Measurements from ENCODE around the gene GOLGA6L7.
"Not testable (repeated sequence)": the region's sequence is repeated elsewhere in the genome, so short reads cannot be mapped to it uniquely, and the experiment has no call there.

The GOLGA6L7 gene, protein sequence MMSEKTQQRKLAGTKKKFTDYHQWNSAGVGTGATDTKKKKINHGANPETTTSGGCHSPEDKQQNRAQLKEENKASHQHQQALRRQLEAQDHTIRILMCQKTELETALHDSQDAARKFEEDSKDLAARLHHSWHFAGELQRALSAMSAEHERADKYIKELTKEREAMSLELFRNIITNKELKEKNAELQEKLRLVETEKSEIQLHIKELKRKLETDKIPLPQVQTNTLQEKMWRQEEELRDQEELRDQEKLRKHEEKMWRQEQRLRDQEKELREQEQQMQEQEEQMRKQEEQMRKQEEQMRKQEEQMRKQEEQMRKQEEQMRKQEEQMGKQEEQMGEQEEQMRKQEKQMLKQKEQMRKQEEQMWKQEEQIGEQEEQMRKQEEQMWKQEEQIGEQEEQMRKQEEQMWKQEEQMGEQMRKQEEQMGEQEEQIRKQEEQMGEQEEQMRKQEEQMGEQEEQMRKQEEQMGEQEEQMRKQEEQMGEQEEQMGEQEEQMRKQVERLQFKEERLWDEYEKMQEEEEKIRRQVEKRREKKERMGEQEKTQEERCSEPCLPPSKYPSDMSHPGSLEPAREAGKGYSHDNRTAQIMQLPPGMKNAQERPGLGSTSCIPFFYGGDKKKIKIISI

DNA sequence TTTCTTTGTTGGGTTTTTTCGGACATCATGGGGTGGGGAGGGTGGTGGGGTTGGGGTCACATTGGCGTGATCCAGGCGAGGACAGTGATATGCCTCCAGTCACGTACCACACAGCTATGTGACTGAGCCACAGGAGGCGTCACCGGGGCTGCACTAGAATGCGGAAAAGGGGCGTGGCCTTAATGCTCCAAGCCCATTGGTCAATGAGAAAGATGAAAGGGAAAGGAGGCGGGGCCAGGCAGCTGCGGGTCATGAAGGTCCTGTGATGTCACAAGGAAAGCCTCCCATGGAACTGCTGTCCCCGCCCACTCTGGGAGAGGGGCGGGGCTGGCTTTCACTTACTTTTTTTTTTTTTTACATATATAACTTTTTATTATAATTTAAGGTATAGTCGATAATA is at the start of gene GOLGA6L7:
Gene GOLGA6L7 (minus strand): TSS at position 124 of the 400 bp plus-strand sequence. CDS start 95 bp downstream, at position 29.
- H3K27ac Mint-ChIP-seq; ATAC-seq (ENCODE audit: low read depth); H3K9me3 Mint-ChIP-seq; H3K4me1 Mint-ChIP-seq; DNase-seq (ENCODE audit: low spot score in 2 of 2); H3K27me3 Mint-ChIP-seq; H3K4me3 Mint-ChIP-seq; H3K36me3 Mint-ChIP-seq: not testable (repeated sequence)

DNA sequence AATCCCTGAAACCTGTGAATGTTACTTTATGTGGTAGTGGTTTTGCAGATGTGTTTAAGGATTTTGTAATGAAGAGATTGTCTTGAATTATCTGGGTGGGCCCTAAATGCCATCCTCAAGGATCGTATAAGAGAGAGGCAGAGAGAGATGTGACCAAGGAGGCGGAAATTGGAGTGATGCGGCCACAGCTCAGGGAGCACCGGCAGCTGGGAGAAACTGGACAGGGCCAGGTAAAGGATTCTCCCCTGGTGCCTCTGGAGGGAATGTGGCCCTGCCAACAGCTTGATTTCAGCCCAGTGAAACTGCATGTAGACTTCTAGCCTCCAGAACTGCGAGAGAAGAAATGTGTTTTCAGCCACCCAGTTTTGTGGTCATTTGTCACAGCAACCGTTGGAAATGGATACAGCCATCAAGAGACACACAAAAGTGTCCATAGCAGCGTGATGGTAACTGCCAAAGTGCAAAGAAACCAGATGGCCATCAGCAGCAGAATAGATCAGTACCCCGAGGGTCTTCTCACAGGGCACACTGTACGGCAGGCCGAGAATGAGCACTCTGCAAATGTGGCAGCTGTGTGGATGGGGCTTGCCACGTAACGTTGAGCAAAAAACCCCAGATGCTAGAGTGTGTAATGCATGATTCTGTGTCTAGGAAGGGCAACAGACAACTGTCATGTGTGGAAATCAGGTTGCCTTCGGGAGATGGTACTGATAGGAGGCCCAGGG is 49.6 kb upstream of the GOLGA6L7 start:
- no peak for DNase-seq (ENCODE audit: low spot score in 2 of 2)
- no peaks in the 10 kb centered on the region for H3K4me1 Mint-ChIP-seq
- H3K9me3 Mint-ChIP-seq = peaks cover 2% of the 10 kb centered on the region
- no peaks in the 10 kb centered on the region for H3K36me3 Mint-ChIP-seq
- H3K27me3 Mint-ChIP-seq = peaks cover 5% of the 10 kb centered on the region
- no peak overlapping the region for H3K4me3 Mint-ChIP-seq
- no peak for ATAC-seq (ENCODE audit: low read depth)
- no peak overlapping the region for H3K27ac Mint-ChIP-seq

DNA sequence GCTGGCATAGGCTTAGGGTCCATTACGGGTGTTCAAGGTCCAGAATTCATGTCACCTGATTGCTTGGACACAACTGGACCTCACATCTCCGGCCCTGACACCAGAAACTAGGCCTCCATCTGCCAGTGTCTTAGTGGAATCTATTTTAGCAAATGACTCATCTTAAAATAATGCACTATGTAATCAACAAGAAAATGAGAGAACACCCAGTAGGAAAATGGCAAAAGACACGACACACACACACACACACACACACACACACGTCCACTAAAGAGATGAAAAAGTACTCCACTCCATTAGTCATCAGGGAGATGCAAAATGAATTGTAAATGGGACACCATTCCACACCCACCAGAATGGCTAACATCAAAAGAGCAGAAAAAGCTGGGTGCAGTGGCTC is 48.5 kb upstream of the GOLGA6L7 start:
- no peak overlapping the region for H3K4me3 Mint-ChIP-seq
- peaks cover 2% of the 10 kb centered on the region for H3K9me3 Mint-ChIP-seq
- H3K36me3 Mint-ChIP-seq = no peaks in the 10 kb centered on the region
- no peaks in the 10 kb centered on the region for H3K4me1 Mint-ChIP-seq
- H3K27ac Mint-ChIP-seq = no peak overlapping the region
- peaks cover 5% of the 10 kb centered on the region for H3K27me3 Mint-ChIP-seq
- no peak for DNase-seq (ENCODE audit: low spot score in 2 of 2)
- ATAC-seq (ENCODE audit: low read depth) = no peak

DNA sequence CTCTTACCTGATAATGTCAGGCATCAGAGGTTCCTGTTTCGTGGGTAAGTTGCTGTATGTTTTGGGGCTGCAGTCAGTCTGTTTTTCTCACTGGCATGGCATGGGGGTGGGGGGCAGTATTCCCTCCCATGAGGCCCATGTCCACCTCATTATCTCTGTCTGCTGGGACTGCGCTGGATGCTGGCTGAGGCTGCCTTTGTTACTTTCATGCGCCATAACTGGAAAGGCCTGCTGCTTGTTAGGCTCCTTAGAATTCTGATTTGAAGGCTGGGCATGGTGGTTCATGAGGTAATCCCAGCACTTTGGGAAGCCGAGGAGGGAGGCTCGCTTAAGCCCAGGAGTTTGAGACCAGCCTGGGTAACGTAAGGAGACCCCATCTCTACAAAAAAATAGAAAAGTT is 47.1 kb upstream of the GOLGA6L7 start:
- peaks cover 5% of the 10 kb centered on the region for H3K27me3 Mint-ChIP-seq
- no peaks in the 10 kb centered on the region for H3K36me3 Mint-ChIP-seq

DNA sequence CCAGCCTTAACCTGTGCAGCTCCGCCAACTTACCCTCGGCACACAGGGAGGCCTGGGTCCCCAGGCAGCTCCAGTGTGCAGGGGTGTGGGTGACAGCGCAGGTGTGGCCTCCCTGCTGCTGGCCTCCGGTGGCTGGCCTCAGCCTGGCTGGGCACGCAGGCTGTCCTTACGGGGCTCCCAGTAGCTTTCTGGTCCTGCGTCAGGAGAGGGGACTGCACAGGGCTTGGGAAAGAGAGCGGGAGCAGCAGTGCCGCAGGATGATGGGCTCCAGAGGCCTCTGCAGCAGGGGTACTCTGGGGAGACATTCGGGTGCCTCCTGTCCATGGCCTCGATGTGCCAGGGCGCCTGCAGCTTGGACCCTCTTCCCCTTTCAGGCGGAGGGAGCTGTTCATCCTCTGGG is 46.7 kb upstream of the GOLGA6L7 start:
- Mint-ChIP-seq H3K4me3 (no peak overlapping the region), H3K9me3 (peaks cover 2% of the 10 kb centered on the region), H3K27ac (no peak overlapping the region), H3K36me3 (no peaks in the 10 kb centered on the region), H3K4me1 (no peaks in the 10 kb centered on the region), H3K27me3 (peaks cover 5% of the 10 kb centered on the region)
- DNase-seq (ENCODE audit: low spot score in 2 of 2) (no peak), ATAC-seq (ENCODE audit: low read depth) (no peak)

More for the DNA sequence above, 47.1 kb upstream of the GOLGA6L7 start:
- Mint-ChIP-seq H3K27ac (no peak overlapping the region), H3K4me1 (no peaks in the 10 kb centered on the region), H3K4me3 (no peak overlapping the region), H3K9me3 (peaks cover 2% of the 10 kb centered on the region)
- DNase-seq (ENCODE audit: low spot score in 2 of 2) (no peak), ATAC-seq (ENCODE audit: low read depth) (no peak)

DNA sequence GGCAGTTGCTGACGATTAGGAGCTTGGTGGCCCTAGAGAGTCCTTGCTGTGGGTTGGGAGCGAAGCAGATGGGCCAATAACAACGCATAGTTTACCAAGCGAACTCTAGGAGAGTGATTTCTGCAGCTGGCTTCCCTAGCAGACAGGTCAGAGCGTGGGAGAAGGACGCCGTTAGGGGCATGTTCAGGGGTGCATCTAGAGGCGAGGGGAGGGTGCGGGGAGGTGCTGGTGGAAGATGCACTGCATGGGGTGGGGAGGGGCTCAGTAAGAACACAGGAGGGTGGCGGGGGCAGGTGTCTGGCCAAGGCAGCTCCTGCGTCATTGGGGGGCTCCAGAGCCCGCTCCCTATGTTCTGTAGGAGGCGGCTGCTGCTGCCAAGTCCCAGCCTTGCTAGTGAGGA is 46.2 kb upstream of the GOLGA6L7 start:
- Mint-ChIP-seq H3K9me3 (peaks cover 2% of the 10 kb centered on the region), H3K4me3 (no peak overlapping the region), H3K4me1 (no peaks in the 10 kb centered on the region), H3K27me3 (peaks cover 5% of the 10 kb centered on the region), H3K36me3 (no peaks in the 10 kb centered on the region), H3K27ac (no peak overlapping the region)
- no peak for ATAC-seq (ENCODE audit: low read depth)
- no peak for DNase-seq (ENCODE audit: low spot score in 2 of 2)

DNA sequence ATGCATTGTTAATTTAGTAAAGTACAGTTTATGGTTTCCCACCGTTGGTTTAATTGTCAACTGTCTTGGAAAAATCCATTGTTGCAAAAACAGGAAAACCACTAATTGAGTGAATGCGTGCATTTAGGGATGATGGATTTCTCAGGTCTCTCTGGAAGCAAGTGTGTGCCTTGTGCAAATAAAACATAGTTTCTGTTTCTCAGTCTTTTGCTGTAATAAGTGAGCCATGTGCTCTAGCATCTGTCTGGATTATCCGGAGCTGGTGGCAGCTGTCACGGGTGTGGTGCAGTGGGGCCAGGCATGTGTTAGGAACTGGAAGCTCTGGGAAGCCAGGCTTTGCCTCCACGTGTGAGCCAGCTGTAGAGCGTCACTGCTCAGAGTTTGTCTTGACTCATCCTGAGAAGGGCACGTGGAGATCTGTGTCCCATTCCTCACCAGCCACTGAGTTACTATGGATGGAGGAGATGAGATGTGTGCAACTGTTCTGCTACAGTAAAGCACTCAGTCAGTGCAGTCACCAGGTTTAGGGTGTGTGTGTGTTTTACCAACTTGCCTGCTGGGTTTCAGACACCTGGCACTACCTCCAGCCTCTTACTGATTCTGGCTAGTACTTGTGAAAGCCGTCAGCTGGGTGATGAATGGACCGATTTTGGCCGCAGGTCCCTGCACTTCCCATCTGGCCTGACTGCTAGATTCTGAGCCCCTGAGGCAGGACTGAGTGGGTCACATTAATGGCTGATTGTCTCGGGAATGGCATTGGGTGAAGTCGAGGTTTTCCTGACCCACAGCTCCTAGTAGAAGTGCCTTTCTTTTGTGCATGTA is 44.6 kb upstream of the GOLGA6L7 start:
- peaks cover 2% of the 10 kb centered on the region for H3K9me3 Mint-ChIP-seq
- H3K36me3 Mint-ChIP-seq = no peaks in the 10 kb centered on the region
- H3K4me3 Mint-ChIP-seq = no peak overlapping the region
- no peak overlapping the region for H3K27ac Mint-ChIP-seq
- DNase-seq (ENCODE audit: low spot score in 2 of 2) (no peak), ATAC-seq (ENCODE audit: low read depth) (no peak)
- H3K4me1 Mint-ChIP-seq = no peaks in the 10 kb centered on the region
- H3K27me3 Mint-ChIP-seq = peaks cover 9% of the 10 kb centered on the region

DNA sequence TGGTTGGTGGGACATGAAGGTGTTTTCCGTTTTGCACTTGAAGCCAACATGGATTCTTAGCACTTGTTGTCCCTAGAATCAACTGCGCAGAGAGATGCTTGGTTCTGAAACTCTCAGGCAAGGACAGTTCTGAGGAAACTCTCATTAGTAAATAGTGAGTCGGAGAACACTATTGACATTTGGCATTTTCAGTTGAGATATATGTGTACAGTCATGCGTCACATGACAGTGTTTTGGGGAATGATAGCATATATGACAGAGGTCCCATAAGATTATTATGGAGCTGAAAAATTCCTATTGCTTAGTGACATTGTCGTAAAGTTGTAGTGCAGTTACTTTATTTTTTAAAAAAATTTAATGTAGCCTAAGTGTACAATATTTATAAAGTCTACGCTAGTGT is 43.1 kb upstream of the GOLGA6L7 start:
- no peaks in the 10 kb centered on the region for H3K9me3 Mint-ChIP-seq
- ATAC-seq (ENCODE audit: low read depth) = no peak
- H3K27me3 Mint-ChIP-seq = peaks cover 6% of the 10 kb centered on the region
- H3K27ac Mint-ChIP-seq = no peak overlapping the region
- no peak for DNase-seq (ENCODE audit: low spot score in 2 of 2)
- H3K36me3 Mint-ChIP-seq = no peaks in the 10 kb centered on the region
- H3K4me1 Mint-ChIP-seq = no peaks in the 10 kb centered on the region
- no peak overlapping the region for H3K4me3 Mint-ChIP-seq

DNA sequence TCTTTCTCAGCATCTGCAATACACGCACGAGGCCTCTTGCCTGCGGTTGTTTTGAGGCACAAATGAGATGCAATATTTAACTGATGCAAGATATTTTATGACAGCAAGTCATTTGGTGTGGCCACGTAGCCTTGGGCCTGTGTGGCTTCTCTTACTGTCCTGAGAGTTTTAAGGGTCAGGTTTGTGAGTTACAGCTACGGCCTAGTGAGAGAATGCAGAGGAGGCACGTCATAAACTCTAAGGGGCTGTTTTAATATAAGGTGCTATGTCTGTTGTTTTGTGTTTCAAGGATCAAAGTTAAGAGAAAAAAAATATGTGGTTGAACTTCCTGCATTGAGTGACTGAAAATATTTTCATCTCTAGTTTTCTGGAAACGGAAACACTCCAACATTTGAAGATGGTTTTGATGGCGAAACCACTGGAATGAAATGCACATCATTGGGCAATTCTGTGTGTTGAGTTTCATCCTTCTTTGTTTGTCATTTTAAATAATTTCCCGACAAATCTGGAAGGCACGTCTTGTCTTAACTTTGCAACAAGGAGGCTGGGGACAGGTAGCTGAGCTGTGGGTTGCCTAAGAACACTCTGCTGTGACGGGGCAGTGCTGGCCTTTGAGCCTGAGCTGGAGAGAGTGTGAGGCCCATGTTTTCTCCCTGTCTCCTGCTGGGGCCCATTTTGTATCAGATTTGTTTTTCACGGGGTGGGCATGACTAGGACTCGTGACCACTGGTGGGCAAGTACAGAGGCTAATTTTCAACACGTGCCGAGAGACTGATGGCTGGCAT is 42.5 kb upstream of the GOLGA6L7 start:
- Mint-ChIP-seq H3K27me3 (peaks cover 6% of the 10 kb centered on the region), H3K4me1 (no peaks in the 10 kb centered on the region), H3K9me3 (no peaks in the 10 kb centered on the region), H3K4me3 (no peak overlapping the region), H3K36me3 (no peaks in the 10 kb centered on the region), H3K27ac (no peak overlapping the region)
- DNase-seq (ENCODE audit: low spot score in 2 of 2) = no peak
- ATAC-seq (ENCODE audit: low read depth) = no peak

DNA sequence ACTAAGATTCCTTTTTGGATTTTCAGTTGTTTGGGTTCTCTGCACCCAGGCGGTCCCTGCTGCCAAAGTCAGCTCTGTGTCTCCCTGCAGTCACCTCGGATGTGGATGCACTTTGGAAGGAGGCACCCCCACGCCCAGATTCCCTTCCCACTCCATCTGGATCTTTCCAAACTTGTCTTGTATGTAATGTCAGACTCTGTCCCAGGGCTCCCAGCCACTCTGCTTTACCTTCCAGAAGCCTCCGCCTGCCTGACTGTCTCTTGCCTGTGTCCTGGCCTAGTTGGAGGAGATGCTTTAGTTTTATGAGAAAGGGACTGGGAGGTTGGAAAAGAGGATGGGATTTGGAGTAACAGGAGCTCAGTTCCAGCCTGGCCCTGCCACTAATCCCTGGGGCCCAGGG is 41.8 kb upstream of the GOLGA6L7 start:
- not testable (repeated sequence) for H3K4me1 Mint-ChIP-seq; H3K27ac Mint-ChIP-seq; H3K27me3 Mint-ChIP-seq; H3K4me3 Mint-ChIP-seq; H3K9me3 Mint-ChIP-seq; DNase-seq (ENCODE audit: low spot score in 2 of 2); H3K36me3 Mint-ChIP-seq; ATAC-seq (ENCODE audit: low read depth)

DNA sequence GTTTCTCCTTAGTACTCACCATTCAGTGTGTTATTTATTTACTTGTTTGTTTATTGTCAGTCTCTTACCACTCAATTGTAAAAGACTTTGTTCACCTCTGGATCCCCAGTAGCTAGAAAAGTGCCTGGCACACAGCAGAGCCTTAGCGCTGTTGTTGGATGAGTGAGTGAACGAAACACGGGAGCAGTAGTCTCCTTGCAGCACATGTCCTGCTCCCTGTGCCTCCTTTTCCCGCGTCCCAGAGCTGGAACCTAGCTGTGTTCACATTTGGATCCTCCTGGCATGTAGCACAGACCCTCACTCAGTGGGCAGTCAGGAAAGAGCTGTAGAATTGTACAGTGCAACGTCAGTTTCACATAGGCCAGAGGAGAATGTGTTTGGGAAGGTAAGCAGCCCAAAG is 41.4 kb upstream of the GOLGA6L7 start:
- not testable (repeated sequence) for H3K4me1 Mint-ChIP-seq; H3K27ac Mint-ChIP-seq; DNase-seq (ENCODE audit: low spot score in 2 of 2); H3K4me3 Mint-ChIP-seq; H3K36me3 Mint-ChIP-seq; ATAC-seq (ENCODE audit: low read depth); H3K27me3 Mint-ChIP-seq; H3K9me3 Mint-ChIP-seq

DNA sequence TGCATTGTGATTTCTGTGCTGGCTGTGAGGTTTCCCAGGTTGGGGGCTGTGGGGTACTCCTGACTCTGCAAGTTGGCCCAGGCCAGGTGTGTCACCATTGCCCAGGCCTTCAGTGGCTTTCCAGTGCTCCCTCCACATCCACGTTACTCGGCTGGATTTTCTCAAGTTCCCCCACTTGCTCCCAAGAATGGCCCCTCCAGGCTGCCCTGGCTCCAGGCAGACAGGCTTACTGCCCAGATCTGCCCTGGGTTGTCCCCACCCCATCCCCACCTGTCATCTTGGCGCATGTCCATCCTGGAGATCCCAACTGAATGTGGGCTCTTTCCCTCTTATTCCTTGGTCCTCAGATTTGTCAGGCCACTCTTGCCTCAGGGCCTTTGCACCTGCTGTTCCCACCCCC is 40.9 kb upstream of the GOLGA6L7 start:
- H3K4me1 Mint-ChIP-seq = no peaks in the 10 kb centered on the region
- H3K36me3 Mint-ChIP-seq = no peaks in the 10 kb centered on the region
- no peak overlapping the region for H3K4me3 Mint-ChIP-seq
- H3K27me3 Mint-ChIP-seq = peaks cover 6% of the 10 kb centered on the region
- no peak overlapping the region for H3K27ac Mint-ChIP-seq
- H3K9me3 Mint-ChIP-seq = no peaks in the 10 kb centered on the region
- ATAC-seq (ENCODE audit: low read depth) = no peak
- no peak for DNase-seq (ENCODE audit: low spot score in 2 of 2)

DNA sequence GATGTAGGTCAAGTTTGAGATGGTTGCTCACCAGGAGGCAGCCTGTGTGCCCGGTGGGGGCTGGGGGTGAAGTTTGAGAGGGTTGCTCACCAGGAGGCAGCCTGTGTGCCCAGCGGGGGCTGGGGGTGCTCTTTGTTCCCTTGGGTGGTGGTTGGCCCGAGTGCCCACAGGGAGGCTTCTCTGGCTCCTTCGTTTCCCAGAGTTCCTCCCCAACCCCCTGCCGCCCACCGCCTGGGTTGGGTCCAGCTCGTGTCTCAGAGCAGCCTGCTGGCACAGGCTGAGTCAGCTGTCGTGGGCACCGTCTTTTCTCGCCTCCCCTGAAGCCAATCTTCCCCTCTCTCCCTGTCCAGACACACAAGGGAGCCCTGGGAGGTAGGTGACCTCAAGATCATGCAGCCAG is 40.5 kb upstream of the GOLGA6L7 start:
- Mint-ChIP-seq H3K4me3 (no peak overlapping the region), H3K27ac (no peak overlapping the region), H3K4me1 (no peaks in the 10 kb centered on the region), H3K36me3 (no peaks in the 10 kb centered on the region), H3K9me3 (no peaks in the 10 kb centered on the region), H3K27me3 (peaks cover 6% of the 10 kb centered on the region)
- no peak for DNase-seq (ENCODE audit: low spot score in 2 of 2)
- ATAC-seq (ENCODE audit: low read depth) = no peak
